ENCODE results near the gene PDLIM7. TPM values are rescaled to one million over a fixed set of nuclear protein-coding genes. Genes with fewer than 3 reads are reported as not detected.
"Not testable (repeated sequence)": the region's sequence is repeated elsewhere in the genome, so short reads cannot be mapped to it uniquely, and the experiment has no call there.

Gene PDLIM7
- total RNA-seq, 1 donor = 91.4 TPM

- DNase-seq (ENCODE audit: low read depth) = no peak
Observed at GRCh38 chr5:177490992-177491391, 6.4 kb downstream of the PDLIM7 start.

GRCh38 chr5:177490311-177490991 is 7.0 kb downstream of the PDLIM7 start:
- no peak for TF ChIP-seq CTCF (IDR thresholded peaks at IDR 0.05; ENCODE audit: insufficient read depth, low read length)
- DNase-seq (ENCODE audit: low read depth) = no peak
- H3K4me3 ChIP-seq (ENCODE audit: low read depth, low read length) = no peak overlapping the region

More at GRCh38 chr5:177490992-177491391, 6.4 kb downstream of the PDLIM7 start:
- no peak overlapping the region for H3K4me3 ChIP-seq (ENCODE audit: low read depth, low read length)
- no peak for TF ChIP-seq CTCF (IDR thresholded peaks at IDR 0.05; ENCODE audit: insufficient read depth, low read length)

GRCh38 chr5:177489119-177489716 is 8.2 kb downstream of the PDLIM7 start:
- H3K4me3 ChIP-seq (ENCODE audit: low read depth, low read length) = no peak overlapping the region
- DNase-seq (ENCODE audit: low read depth) = no peak
- TF ChIP-seq CTCF (IDR thresholded peaks at IDR 0.05; ENCODE audit: insufficient read depth, low read length) = no peak

GRCh38 chr5:177487975-177488374 is 9.4 kb downstream of the PDLIM7 start:
- no peak for TF ChIP-seq CTCF (IDR thresholded peaks at IDR 0.05; ENCODE audit: insufficient read depth, low read length)
- H3K4me3 ChIP-seq (ENCODE audit: low read depth, low read length) = no peak overlapping the region
- DNase-seq (ENCODE audit: low read depth) = no peak

- no peak for TF ChIP-seq CTCF (IDR thresholded peaks at IDR 0.05; ENCODE audit: insufficient read depth, low read length)
- DNase-seq (ENCODE audit: low read depth) = no peak
- no peak overlapping the region for H3K4me3 ChIP-seq (ENCODE audit: low read depth, low read length)
Observed at GRCh38 chr5:177487144-177487543, 10.3 kb downstream of the PDLIM7 start.

GRCh38 chr5:177486256-177486655 is 11.1 kb downstream of the PDLIM7 start:
- no peak for TF ChIP-seq CTCF (IDR thresholded peaks at IDR 0.05; ENCODE audit: insufficient read depth, low read length)
- no peak overlapping the region for H3K4me3 ChIP-seq (ENCODE audit: low read depth, low read length)
- no peak for DNase-seq (ENCODE audit: low read depth)

GRCh38 chr5:177485753-177486152 is 11.7 kb downstream of the PDLIM7 start:
- H3K4me3 ChIP-seq (ENCODE audit: low read depth, low read length); DNase-seq (ENCODE audit: low read depth): not testable (repeated sequence)
